Endothelial cell of umbilical vein (primary cell): ENCODE measurements around the gene NAP1L1.

ENCODE experiments used
- CTCF ChIP-seq, 2 donors: IDR thresholded peaks; 1 replicate in 1 of 2; 2 replicates in 1 of 2; pipeline ENCODE4 v1.5.1; 2011; ENCODE audit warnings: low read length in 2 of 2, mild to moderate bottlenecking in 2 of 2, moderate library complexity in 2 of 2, control low read depth in 1 of 2, inconsistent platforms in 1 of 2, low read depth in 1 of 2; ENCODE audit not compliant: insufficient read depth in 1 of 2; ENCODE audit errors: extremely low read depth in 1 of 2
- EZH2 ChIP-seq: IDR thresholded peaks from 2 replicates; pipeline ENCODE4 v1.6.1; 2012; ENCODE audit warnings: borderline replicate concordance, low read depth, mild to moderate bottlenecking, moderate library complexity, low read length, inconsistent platforms; ENCODE audit not compliant: severe bottlenecking
- FOS ChIP-seq: IDR thresholded peaks from 2 replicates; pipeline ENCODE4 v1.6.1; 2011; ENCODE audit warnings: mild to moderate bottlenecking, low read length, moderate library complexity, borderline replicate concordance; ENCODE audit not compliant: insufficient read depth
- MAX ChIP-seq: IDR thresholded peaks from 2 replicates; pipeline ENCODE4 v1.6.1; 2011; ENCODE audit not compliant: insufficient read depth, insufficient read length
- MYC ChIP-seq: IDR thresholded peaks from one replicate; pipeline ENCODE4 v1.6.1; 2011; ENCODE audit warnings: mild to moderate bottlenecking, low read depth, low read length
- POLR2A ChIP-seq: IDR thresholded peaks from 2 replicates; pipeline ENCODE4 v1.6.1; 2012; ENCODE audit warnings: low read depth, mild to moderate bottlenecking, control low read depth, low read length
- POLR2AphosphoS5 ChIP-seq: IDR thresholded peaks from 2 replicates; pipeline ENCODE4 v1.6.1; 2012; ENCODE audit warnings: low read depth, mild to moderate bottlenecking, control low read depth, low read length, moderate library complexity; ENCODE audit not compliant: insufficient read depth

- TF ChIP-seq CTCF (IDR thresholded peaks at IDR 0.05; ENCODE audit: extremely low read depth in 1 of 2, insufficient read depth in 1 of 2, low read depth in 1 of 2, low read length in 2 of 2) (no peak), FOS (peak; percentile 10), EZH2 (no peak), POLR2AphosphoS5 (no peak), POLR2A (no peak), MYC (no peak), MAX (no peak)
These were observed 40.0 kb upstream of the NAP1L1 start for GRCh38 chr12:76124456-76124855.
